Natural killer cell treated with Interleukin-12 subunit alpha and Interleukin-12 subunit beta and Interleukin-15 and Interleukin-18, amount 100 ng/mL, for 72 hours (primary cell): ENCODE data around the gene MRPL12. TPM values are rescaled to one million over a fixed set of nuclear protein-coding genes. Genes with fewer than 3 reads are reported as not detected.
"Not testable (repeated sequence)": the region's sequence is repeated elsewhere in the genome, so short reads cannot be mapped to it uniquely, and the experiment has no call there.

ENCODE experiments used
- ATAC-seq, 2 donors: fragments of 150-1000 bp; cut with Tn5 transposase in 1 of 2; sonication (Bioruptor Pico), chemical (Tn5 transposase) in 1 of 2; 2 replicates each; pipeline ENCODE4 v1.10.0; 2021
- DNase-seq: peaks from one replicate; pipeline ENCODE4 v3.0.0; 2022; ENCODE audit warnings: low spot score
- H3K27ac Mint-ChIP-seq, 2 donors: 1 replicate in 1 of 2; 2 replicates in 1 of 2; pipeline ENCODE4 v1.8.0; 2022; ENCODE audit warnings: mixed read lengths in 2 of 2, mild to moderate bottlenecking in 1 of 2, moderate library complexity in 1 of 2
- H3K27me3 Mint-ChIP-seq, 2 donors: 1 replicate in 1 of 2; 2 replicates in 1 of 2; pipeline ENCODE4 v1.8.0; 2022; ENCODE audit warnings: mixed read lengths in 2 of 2
- H3K36me3 Mint-ChIP-seq: one replicate; pipeline ENCODE4 v1.8.0; 2022; ENCODE audit warnings: mixed read lengths
- H3K4me1 Mint-ChIP-seq, 2 donors: 1 replicate in 1 of 2; 2 replicates in 1 of 2; pipeline ENCODE4 v1.8.0; 2022; ENCODE audit warnings: low read depth in 2 of 2, mixed read lengths in 2 of 2, mild to moderate bottlenecking in 1 of 2
- H3K4me3 Mint-ChIP-seq: one replicate; pipeline ENCODE4 v1.8.0; 2022; ENCODE audit warnings: mixed read lengths
- H3K9me3 Mint-ChIP-seq: 2 replicates; pipeline ENCODE4 v1.8.0; 2022; ENCODE audit warnings: mixed read lengths
- total RNA-seq, 2 donors: library from RNA; stranded (reverse); gene quantifications; one replicate each; pipeline ENCODE4 v1.2.3, GENCODE V29; 2022

Gene MRPL12
- total RNA-seq, 2 donors from 2014 or later: 98.7 to 226 TPM

DNA sequence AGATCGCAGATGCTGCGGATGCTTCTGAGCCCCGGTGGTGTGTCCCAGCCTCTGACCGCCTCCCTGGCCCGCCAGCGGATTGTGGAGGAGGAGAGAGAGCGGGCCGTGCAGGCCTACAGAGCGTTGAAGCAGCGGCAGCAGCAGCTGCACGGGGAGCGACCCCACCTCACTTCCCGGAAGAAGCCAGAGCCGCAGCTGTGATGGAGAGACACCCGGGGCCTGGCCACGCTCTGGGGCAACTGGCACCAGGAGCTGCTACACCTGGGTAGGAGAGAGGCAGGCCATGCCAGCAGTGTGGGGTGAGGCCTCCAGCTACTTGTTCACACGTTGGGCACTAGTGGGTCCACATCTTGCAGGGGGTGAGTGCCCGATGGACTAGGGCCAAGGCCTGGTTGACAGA lies 30.7 kb upstream of the MRPL12 start:
- DNase-seq: no peak
- Mint-ChIP-seq H3K4me3 (no peak overlapping the region), H3K27ac (no peak overlapping the region), H3K4me1 (peaks cover 17% of the 10 kb centered on the region in 2 donors), H3K9me3 (no peaks in the 10 kb centered on the region), H3K36me3 (no peaks in the 10 kb centered on the region), H3K27me3 (no peaks in the 10 kb centered on the region)
- peak; percentile 3 to 44 for ATAC-seq

DNA sequence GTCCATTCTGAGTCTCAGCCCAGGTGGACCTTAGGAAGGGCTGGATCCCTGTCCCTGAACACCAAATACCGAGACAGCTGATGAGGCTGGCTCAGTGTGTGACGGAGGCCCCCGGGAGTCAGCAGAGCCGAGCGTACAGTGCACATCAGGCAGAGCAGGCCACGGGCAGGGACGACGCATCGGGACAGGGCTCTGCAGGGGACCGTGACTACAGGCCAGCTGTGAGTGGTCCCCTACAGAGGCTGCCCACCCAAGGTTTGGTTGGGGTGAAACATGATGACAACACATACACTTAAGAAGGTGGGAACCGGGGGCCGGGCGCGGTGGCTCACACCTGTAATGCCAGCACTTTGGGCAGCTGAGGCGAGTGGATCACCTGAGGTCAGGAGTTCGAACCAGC lies 30.2 kb upstream of the MRPL12 start:
- no peak for DNase-seq
- peak; percentile 3 to 33 for ATAC-seq
- Mint-ChIP-seq H3K36me3 (no peaks in the 10 kb centered on the region), H3K4me3 (no peak overlapping the region), H3K27ac (no peak overlapping the region), H3K9me3 (no peaks in the 10 kb centered on the region), H3K4me1 (peaks cover 13% of the 10 kb centered on the region in 2 donors), H3K27me3 (no peaks in the 10 kb centered on the region)

GRCh38 chr17:81673561-81674258 lies 29.5 kb upstream of the MRPL12 start:
- Mint-ChIP-seq H3K36me3 (no peaks in the 10 kb centered on the region), H3K4me1 (peaks cover 7 to 8% of the 10 kb centered on the region in 2 donors), H3K4me3 (no peak overlapping the region), H3K27me3 (no peaks in the 10 kb centered on the region), H3K27ac (no peak overlapping the region), H3K9me3 (no peaks in the 10 kb centered on the region)
- ATAC-seq (no peak), DNase-seq (no peak)

GRCh38 chr17:81675515-81676221 lies 27.5 kb upstream of the MRPL12 start:
- H3K27me3 Mint-ChIP-seq, H3K27ac Mint-ChIP-seq, H3K9me3 Mint-ChIP-seq, DNase-seq, ATAC-seq, H3K36me3 Mint-ChIP-seq, H3K4me3 Mint-ChIP-seq: not testable (repeated sequence)
- H3K4me1 Mint-ChIP-seq: peaks cover 7 to 11% of the 10 kb centered on the region in 2 donors

- ATAC-seq (no peak), DNase-seq (no peak)
- Mint-ChIP-seq H3K4me1 (peaks cover 7 to 13% of the 10 kb centered on the region in 2 donors), H3K9me3 (no peaks in the 10 kb centered on the region), H3K27me3 (no peaks in the 10 kb centered on the region), H3K27ac (no peak overlapping the region), H3K4me3 (no peak overlapping the region), H3K36me3 (no peaks in the 10 kb centered on the region)
Observed at GRCh38 chr17:81676906-81677305, 26.3 kb upstream of the MRPL12 start.

GRCh38 chr17:81680150-81680549 lies 23.0 kb upstream of the MRPL12 start:
- H3K4me3 Mint-ChIP-seq: no peak overlapping the region
- ATAC-seq: no peak
- no peaks in the 10 kb centered on the region for H3K9me3 Mint-ChIP-seq

GRCh38 chr17:81681672-81682071 lies 21.5 kb upstream of the MRPL12 start:
- no peak overlapping the region for H3K4me3 Mint-ChIP-seq
- DNase-seq (no peak), ATAC-seq (no peak)
- no peaks in the 10 kb centered on the region for H3K27me3 Mint-ChIP-seq
- peaks cover 26 to 27% of the 10 kb centered on the region in 2 donors for H3K4me1 Mint-ChIP-seq
- H3K27ac Mint-ChIP-seq: no peak overlapping the region
- H3K36me3 Mint-ChIP-seq: no peaks in the 10 kb centered on the region
- no peaks in the 10 kb centered on the region for H3K9me3 Mint-ChIP-seq

More at GRCh38 chr17:81680150-81680549, 23.0 kb upstream of the MRPL12 start:
- no peak for DNase-seq
- H3K27me3 Mint-ChIP-seq: no peaks in the 10 kb centered on the region
- peaks cover 24 to 26% of the 10 kb centered on the region in 2 donors for H3K4me1 Mint-ChIP-seq
- no peak overlapping the region for H3K27ac Mint-ChIP-seq
- no peaks in the 10 kb centered on the region for H3K36me3 Mint-ChIP-seq

- Mint-ChIP-seq H3K4me1 (peaks cover 26 to 36% of the 10 kb centered on the region in 2 donors), H3K27ac (peak overlapping the region; percentile 86 to 88), H3K9me3 (no peaks in the 10 kb centered on the region), H3K4me3 (peak overlapping the region; percentile 90), H3K36me3 (no peaks in the 10 kb centered on the region), H3K27me3 (no peaks in the 10 kb centered on the region)
- DNase-seq (no peak), ATAC-seq (no peak)
Observed at GRCh38 chr17:81682565-81683207, 20.5 kb upstream of the MRPL12 start.

- Mint-ChIP-seq H3K9me3 (no peaks in the 10 kb centered on the region), H3K36me3 (no peaks in the 10 kb centered on the region), H3K4me3 (peak overlapping the region; percentile 90), H3K27me3 (no peaks in the 10 kb centered on the region), H3K4me1 (peaks cover 26 to 36% of the 10 kb centered on the region in 2 donors), H3K27ac (peak overlapping the region; percentile 86 to 88)
- DNase-seq (no peak), ATAC-seq (peak; percentile 0 to 4)
Observed at GRCh38 chr17:81683208-81683583, 20.0 kb upstream of the MRPL12 start.

DNA sequence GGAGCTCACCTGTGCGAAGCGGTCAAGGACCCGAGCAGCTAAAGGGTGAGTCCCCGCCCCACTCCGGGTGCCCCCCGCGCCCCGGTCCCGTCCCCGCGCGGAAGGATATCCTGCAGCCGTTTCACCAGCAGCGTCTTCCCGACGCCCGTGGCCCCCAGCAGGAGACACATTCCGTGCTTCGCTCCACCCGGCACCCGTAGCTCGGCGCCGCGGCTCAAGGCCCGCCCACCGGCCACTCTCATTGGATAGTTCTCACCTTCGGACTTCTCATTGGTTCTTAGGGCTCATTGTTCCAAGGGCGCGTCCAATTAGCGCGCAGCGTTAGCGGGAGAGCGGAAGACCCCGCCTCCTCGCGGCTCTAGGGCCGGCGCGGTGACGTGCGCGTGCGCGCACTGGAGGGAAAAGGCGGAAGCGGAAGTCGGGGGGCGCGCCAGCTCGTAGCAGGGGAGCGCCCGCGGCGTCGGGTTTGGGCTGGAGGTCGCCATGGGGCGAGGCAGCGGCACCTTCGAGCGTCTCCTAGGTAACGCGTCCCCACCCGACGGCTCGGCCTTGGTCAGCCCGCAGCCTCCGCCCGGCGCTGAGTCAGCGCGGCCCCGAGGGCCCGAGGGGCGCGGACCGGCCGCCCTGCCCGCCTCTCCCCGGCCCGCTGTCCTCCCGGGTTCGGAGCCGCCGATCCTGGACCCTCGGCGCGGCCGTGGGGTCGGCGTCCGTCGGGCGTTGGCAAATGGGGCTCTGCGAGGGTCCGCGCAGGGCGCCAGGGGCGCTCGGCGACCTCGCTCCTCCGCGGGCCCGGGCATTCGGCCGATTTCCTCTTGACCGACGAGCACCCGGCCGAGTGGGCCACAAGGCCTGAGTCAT lies 19.4 kb upstream of the MRPL12 start, which contains the start of the genes ARL16 and HGS:
TSS of gene ARL16 (minus strand) at position 214 of the 858 bp plus-strand sequence. CDS start at position 170, 44 bp downstream.
TSS of gene HGS (plus strand) at position 428 of the 858 bp plus-strand sequence. CDS start at position 484, 56 bp downstream.
- DNase-seq (peak; percentile 99), ATAC-seq (peak; percentile 97 to 99)
- Mint-ChIP-seq H3K27me3 (no peaks in the 10 kb centered on the region), H3K4me1 (peaks cover 27 to 38% of the 10 kb centered on the region in 2 donors), H3K9me3 (no peaks in the 10 kb centered on the region), H3K36me3 (no peaks in the 10 kb centered on the region), H3K27ac (peak within 1 kb of the TSS; percentile 86 to 88), H3K4me3 (peak within 1 kb of the TSS; percentile 91)

- peak overlapping the region; percentile 91 for H3K4me3 Mint-ChIP-seq
- H3K4me1 Mint-ChIP-seq: peaks cover 33 to 44% of the 10 kb centered on the region in 2 donors
- DNase-seq: no peak
- no peak for ATAC-seq
- no peaks in the 10 kb centered on the region for H3K9me3 Mint-ChIP-seq
- H3K27me3 Mint-ChIP-seq: no peaks in the 10 kb centered on the region
- H3K27ac Mint-ChIP-seq: peak overlapping the region; percentile 86 to 88
- H3K36me3 Mint-ChIP-seq: no peaks in the 10 kb centered on the region
Observed at GRCh38 chr17:81684442-81684911, 18.7 kb upstream of the MRPL12 start.

- ATAC-seq: no peak
- H3K4me3 Mint-ChIP-seq: peak overlapping the region; percentile 91
- H3K27me3 Mint-ChIP-seq: no peaks in the 10 kb centered on the region
- H3K9me3 Mint-ChIP-seq: no peaks in the 10 kb centered on the region
- no peak for DNase-seq
- peaks cover 34 to 48% of the 10 kb centered on the region in 2 donors for H3K4me1 Mint-ChIP-seq
- peak overlapping the region; percentile 86 to 88 for H3K27ac Mint-ChIP-seq
- H3K36me3 Mint-ChIP-seq: no peaks in the 10 kb centered on the region
Observed at GRCh38 chr17:81685108-81685507, 18.1 kb upstream of the MRPL12 start.

DNA sequence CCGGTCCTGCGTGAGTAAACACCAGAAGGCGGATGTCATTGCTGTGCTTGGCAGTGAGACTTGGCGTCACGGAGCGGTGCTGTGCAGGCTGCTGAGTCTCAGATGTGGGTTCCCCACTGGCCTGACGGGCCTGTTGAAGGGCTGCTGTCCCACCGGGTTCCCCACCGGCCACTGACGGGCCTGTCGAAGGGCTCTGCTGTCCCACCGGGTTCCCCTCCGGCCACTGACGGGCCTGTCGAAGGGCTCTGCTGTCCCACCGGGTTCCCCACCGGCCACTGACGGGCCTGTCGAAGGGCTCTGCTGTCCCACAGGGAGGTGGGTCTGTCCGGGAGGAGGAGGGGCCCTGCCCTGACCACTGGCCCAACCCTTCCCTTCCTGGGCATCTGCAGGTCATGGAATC lies 16.6 kb upstream of the MRPL12 start:
- Mint-ChIP-seq H3K9me3 (no peaks in the 10 kb centered on the region), H3K4me3 (no peak overlapping the region), H3K4me1 (peaks cover 34 to 52% of the 10 kb centered on the region in 2 donors), H3K27ac (no peak overlapping the region), H3K36me3 (no peaks in the 10 kb centered on the region), H3K27me3 (no peaks in the 10 kb centered on the region)
- ATAC-seq: no peak
- DNase-seq: no peak
